CD4-positive, alpha-beta T cell treated with Interleukin-1 beta for 1 hour (primary cell): Measurements from ENCODE around the gene MIPOL1.
"Not testable (repeated sequence)": the region's sequence is repeated elsewhere in the genome, so short reads cannot be mapped to it uniquely, and the experiment has no call there.

Experiments used
- DNase-seq, 2 donors: peaks; one replicate each; pipeline ENCODE4 v3.0.0-alpha.2; 2020 to 2022

The MIPOL1 gene

GRCh38 chr14:37295262-37295661 is 97.5 kb downstream of the MIPOL1 start:
- DNase-seq: not testable (repeated sequence)

- DNase-seq: no peak
Observed at GRCh38 chr14:37311252-37311651, 113.5 kb downstream of the MIPOL1 start.

- DNase-seq: no peak
Observed at GRCh38 chr14:37318938-37319337, 121.2 kb downstream of the MIPOL1 start.

GRCh38 chr14:37320106-37320505 is 122.4 kb downstream of the MIPOL1 start:
- no peak for DNase-seq

- no peak for DNase-seq
Observed at GRCh38 chr14:37325332-37325731, 127.6 kb downstream of the MIPOL1 start.

GRCh38 chr14:37326434-37326833 is 128.7 kb downstream of the MIPOL1 start:
- DNase-seq: no peak

- DNase-seq: not testable (repeated sequence)
Observed at GRCh38 chr14:37327933-37328332, 130.2 kb downstream of the MIPOL1 start.

GRCh38 chr14:37328673-37329072 is 130.9 kb downstream of the MIPOL1 start:
- DNase-seq: no peak

GRCh38 chr14:37329189-37330001 is 131.7 kb downstream of the MIPOL1 start:
- DNase-seq: no peak

GRCh38 chr14:37330910-37331309 is 133.2 kb downstream of the MIPOL1 start:
- no peak for DNase-seq

- no peak for DNase-seq
Observed at GRCh38 chr14:37340353-37340752, 142.6 kb downstream of the MIPOL1 start.

- no peak for DNase-seq
Observed at GRCh38 chr14:37343307-37344094, 145.8 kb downstream of the MIPOL1 start.

GRCh38 chr14:37363661-37364060 is 165.9 kb downstream of the MIPOL1 start:
- DNase-seq: no peak

- no peak for DNase-seq
Observed at GRCh38 chr14:37369425-37369824, 171.7 kb downstream of the MIPOL1 start.

GRCh38 chr14:37375566-37375965 is 177.8 kb downstream of the MIPOL1 start:
- DNase-seq: no peak

GRCh38 chr14:37376944-37377609 is 179.3 kb downstream of the MIPOL1 start:
- DNase-seq: no peak

- DNase-seq: no peak
Observed at GRCh38 chr14:37384870-37385596, 187.3 kb downstream of the MIPOL1 start.

GRCh38 chr14:37397157-37397940 is 199.6 kb downstream of the MIPOL1 start:
- not testable (repeated sequence) for DNase-seq

- no peak for DNase-seq
Observed at GRCh38 chr14:37397941-37398215, 200.1 kb downstream of the MIPOL1 start.

GRCh38 chr14:37399517-37399916 is 201.8 kb downstream of the MIPOL1 start:
- DNase-seq: no peak

GRCh38 chr14:37401093-37401492 is 203.4 kb downstream of the MIPOL1 start:
- no peak for DNase-seq

- no peak for DNase-seq
Observed at GRCh38 chr14:37403626-37404025, 205.9 kb downstream of the MIPOL1 start.
